Embryonic facial prominence (tissue), 1 donor: ENCODE results near the gene PANK4.

ENCODE experiments used
- DNase-seq: peaks from one replicate; pipeline ENCODE4 v3.0.0-alpha.2; 2016; ENCODE audit errors: extremely low spot score

The PANK4 gene

DNA sequence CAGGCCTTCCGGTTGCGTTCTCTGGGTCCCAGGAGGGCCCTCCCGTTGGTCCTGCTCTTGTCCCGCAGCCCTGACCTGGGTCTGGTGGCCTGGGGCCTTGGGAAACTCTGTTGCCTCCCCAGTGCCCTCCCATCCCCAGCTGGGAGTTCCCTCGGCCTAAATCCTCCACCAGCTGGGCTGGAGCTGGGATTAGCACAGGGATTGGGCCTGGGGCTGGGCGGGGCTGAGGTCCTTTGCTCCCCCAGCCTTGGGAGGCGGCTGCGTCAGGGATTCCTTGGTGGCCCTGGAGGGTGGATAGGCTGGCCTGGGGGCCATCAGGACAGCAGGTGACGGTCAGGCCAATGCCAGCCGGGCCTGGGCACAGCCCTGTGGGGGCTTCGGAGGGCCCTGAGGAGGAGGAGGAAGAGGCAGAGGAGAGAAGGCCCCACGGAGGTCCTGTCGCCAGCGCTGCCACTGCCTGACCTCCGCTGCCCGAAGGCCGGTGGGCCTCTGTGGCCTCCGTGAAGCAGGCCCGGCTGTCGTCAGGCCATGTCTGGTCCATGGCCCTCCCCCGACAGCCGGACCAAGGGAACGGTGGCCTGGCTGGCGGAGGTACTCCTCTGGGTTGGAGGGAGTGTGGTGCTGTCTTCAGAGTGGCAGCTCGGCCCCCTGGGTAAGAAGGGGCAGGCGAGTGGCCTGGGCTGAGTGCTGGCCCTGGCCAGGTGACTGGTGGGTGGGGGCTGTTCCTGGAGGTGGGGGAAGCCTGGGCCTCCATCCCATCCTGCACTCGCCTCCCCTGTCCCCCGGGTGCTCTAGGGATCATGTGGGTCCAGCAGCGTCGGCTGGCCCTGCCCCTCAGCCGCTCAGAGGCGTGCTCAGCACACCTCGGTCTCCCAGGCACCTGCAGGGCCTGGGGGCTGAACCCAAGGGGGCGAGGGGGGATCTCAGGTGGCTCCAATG lies 50.1 kb downstream of the PANK4 start, which contains the start of gene PLCH2:
TSS of gene PLCH2 (plus strand) at position 229 of the 939 bp plus-strand sequence. CDS start at position 529, 300 bp downstream.
- DNase-seq: no peak

GRCh38 chr1:2475571-2475970 lies 50.8 kb downstream of the PANK4 start:
- DNase-seq: no peak

DNA sequence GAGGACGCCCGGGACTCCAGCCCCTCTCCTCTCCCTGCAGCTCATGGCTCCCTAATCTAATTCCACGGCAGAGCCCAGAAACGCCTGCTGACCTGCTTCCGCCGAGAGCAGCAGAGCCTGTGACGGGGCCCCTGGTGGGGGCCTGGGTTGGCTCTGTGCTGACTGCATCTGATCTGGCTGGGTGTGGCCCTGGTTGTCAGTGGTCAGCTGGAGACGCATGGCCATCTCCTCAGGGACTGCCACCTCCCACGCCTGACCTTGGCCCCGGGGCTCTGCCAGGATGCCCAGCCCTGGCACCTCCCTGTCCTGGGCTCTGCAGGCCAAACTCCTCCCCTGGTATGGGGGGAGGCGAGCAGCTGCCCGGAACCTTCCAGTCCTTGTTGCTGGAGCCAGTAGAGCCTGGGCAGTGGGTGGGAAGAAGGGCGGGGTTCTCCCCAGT lies 51.4 kb downstream of the PANK4 start:
- DNase-seq: no peak

DNA sequence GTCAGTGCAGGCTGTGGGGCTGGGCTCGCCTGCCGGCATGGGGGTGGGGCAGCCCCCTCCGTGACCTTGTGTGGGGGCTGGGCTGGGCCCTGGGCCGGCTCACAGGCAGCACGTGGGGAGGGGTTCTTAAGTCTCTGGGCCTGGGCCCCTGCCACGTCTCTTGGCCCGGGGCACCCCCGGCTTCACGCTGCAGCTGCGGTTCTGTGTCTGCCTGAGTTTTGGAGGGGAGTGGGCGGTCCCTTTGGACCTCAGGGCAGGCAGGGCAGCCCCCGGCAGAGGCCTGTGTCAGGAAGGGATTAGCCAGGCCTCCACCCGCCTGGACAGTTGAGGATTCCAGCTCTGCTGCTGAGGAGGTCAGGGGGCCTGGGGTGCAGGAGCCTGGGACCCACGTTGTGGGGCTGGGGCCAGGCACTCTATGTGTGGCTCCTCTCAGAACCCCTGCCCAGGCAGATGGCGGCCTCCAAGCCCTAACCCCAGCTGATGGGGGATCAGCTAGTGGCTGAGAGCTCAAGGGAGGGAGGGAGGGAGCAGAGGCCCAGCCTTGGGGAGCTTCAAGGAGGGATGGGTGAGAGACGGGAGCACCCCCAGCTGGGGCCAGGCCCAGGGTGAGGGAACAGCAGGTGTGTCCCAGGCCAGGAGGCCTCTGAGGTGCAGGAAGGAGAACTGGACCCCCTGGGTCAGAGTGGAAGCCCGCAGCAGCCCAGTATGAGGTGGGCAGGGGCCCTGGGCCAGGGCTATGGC lies 52.1 kb downstream of the PANK4 start:
- DNase-seq: no peak

- no peak for DNase-seq
Observed at GRCh38 chr1:2473198-2473597, 53.2 kb downstream of the PANK4 start.

DNA sequence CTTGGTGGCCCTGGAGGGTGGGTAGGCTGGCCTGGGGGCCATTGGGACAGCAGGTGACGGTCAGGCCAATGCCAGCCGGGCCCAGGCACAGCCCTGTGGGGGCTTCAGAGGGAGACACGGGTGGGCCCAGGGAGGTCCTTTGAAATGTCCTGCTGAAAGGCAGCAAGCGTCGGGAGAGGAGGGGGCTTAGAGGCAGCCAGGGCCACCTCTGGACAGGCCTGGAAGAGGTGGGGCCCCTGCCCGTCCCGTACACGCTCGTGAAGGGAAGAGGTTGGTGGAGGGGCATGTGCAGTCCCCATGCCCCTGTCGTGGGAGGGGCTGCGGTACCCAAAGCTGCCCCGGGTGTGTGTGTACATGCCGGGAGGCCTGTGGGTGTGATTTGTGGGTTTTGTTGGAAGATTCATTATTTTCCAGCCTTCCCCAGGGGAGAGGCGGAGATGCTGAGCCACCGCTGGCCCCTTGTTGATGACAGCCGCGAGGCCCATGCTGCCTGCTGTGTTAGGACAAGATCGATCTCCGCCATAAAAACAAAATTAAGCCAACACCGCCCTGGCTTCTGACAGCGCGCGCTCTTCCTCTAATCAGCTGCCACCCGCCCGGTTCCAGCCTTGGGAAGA lies 53.7 kb downstream of the PANK4 start:
- DNase-seq: no peak

DNA sequence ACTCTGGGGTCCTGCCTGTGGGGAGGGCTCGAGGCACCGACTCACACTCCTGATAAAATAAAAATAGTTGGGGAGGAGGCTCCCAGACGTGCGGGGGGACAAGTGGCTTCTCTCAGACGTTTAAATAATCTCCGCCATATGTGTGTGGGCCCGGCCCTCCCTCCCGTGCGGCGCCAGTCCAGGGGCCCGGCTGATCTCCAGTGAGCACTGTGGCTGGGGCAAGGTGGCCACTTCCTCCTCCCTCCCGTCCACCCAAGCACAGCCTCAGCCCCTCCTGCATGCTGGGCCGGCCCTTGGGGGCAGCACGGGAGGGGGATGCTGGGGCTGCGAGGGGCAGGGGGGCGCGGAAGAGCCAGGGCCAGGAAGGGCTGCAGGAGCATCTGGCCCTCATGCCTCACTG lies 54.3 kb downstream of the PANK4 start:
- DNase-seq: no peak

- no peak for DNase-seq
Observed at GRCh38 chr1:2471587-2472001, 54.8 kb downstream of the PANK4 start.

DNA sequence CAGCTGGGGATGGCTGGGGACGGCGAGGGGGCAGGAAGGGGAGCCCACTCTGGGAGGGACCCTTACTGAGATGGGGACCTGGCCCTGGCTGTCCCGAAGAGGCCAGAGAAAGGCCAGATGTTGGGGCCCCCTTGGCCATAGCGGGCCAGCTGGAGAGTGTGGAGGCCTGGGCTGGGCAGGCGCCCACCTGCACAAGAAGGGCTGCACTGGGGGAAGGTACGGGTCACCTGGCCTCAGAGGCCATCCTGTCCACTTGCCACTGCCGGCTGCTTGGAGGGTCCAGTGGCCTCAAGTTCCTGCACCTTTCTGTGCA lies 55.3 kb downstream of the PANK4 start:
- DNase-seq: no peak

DNA sequence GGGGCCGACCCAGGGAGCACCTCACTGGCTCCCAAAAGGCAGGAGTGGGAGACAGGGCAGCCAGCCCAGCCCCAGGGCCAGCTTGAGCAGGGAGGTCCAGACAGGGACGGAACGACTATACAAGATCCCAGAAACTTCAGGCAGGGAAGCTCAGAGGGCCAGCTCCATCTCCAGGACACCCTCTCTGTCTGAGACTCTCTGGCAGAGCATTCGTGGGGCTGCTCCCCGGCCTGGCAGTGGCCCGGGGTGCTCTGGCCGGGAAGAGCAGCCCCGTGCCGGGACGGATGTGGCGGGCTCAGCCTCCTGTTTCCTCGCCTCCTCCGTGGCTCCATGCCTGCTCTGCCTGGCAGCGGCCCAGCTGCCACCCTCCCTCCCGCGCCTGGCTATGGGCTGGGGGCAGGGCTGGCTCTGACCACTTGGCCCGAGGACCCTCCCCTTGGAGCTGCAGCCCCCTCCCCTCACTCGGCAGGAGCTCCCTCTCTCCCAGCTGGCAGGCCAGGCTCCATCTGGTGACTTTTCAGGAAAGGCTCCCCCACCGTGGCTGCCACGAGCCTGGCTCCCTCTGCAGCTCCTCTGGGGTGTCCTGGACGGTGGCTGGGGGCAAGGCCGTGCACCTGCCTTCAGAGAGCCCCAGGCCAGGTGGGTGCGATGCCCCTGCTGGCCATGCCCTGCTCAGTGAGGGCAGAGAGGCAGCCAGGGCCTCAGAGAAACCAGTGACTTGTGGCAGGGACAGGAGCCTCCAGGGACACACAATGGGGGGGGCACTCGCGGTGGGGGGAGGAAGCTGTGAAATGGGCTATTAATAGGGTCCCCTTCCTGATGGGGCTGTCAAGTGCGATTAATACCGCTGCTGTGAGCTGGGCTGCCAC lies 55.9 kb downstream of the PANK4 start:
- no peak for DNase-seq

- DNase-seq: no peak
Observed at GRCh38 chr1:2469103-2469940, 57.1 kb downstream of the PANK4 start.

DNA sequence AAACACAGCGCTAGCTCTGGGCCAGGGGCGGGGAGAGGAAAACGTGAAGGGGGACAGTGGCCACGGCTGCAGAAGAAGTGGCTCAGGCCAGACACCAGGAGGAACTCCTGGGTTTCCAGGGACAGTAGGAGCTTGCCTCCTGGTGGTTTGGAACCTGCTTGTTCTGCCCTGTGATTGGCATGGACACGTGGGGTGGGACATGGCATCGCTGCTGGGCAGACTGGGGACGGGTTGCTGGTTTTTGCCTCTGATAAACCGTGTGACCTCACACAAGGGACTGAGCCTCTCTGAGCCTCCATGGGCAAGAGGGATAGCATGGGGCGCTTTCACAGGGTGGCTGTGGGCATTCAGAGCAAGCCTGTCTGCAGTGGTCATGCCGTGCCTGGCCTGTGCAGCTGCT lies 57.9 kb downstream of the PANK4 start:
- no peak for DNase-seq

DNA sequence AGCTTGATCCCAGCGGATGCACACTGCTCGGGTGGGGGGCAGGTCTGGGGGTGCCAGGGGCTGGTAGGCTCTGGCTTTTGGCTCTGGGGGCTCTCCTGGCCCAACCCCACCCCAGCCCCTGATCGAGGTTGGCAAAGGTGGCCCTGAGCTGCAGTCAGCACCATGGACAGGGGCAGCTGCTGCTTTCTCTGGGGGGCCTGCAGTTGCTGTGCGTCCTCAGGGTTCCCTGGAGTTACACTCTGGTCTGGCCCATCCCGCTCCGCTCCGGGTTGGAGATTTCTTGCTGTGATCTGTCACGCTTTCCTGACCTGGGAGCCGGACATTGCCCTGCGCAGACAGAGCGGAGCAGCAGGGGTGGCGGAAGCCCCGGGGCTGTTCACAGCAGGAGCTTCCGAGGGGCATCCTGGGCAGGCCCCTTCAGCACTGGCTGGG lies 58.3 kb downstream of the PANK4 start:
- DNase-seq: no peak

DNA sequence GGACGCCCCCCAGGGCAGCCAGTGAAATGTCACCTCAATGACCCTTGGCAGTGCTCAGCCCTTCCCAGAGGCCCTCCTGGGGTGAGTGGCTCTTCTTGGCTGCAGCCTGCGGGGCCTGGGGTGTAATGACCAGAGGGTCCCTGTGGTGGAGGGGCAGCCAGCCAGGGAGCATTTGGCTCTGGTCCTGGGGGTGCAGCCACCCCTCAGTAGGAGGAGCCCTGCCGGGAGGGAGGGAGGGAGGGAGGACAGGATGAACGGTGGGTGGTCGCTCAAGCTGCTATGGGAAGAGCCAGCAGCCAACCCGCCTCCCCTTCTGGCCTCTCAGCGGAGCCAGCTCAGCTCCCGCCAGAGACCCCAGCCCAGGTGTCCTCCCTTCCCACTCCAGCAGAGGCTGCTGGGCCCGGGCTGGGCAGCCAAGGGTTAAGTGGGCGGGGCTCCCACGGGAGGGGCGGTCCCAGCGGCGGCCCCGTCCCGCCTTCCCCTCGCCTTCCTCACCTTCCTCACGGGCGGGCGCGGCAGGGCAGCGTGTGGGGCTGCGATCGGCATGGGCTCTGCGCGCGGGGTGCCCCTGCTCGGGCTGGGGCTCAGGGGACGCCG lies 59.3 kb downstream of the PANK4 start:
- no peak for DNase-seq

- DNase-seq: no peak
Observed at GRCh38 chr1:2466270-2466665, 60.1 kb downstream of the PANK4 start.

GRCh38 chr1:2465371-2466269 lies 60.8 kb downstream of the PANK4 start:
- no peak for DNase-seq

DNA sequence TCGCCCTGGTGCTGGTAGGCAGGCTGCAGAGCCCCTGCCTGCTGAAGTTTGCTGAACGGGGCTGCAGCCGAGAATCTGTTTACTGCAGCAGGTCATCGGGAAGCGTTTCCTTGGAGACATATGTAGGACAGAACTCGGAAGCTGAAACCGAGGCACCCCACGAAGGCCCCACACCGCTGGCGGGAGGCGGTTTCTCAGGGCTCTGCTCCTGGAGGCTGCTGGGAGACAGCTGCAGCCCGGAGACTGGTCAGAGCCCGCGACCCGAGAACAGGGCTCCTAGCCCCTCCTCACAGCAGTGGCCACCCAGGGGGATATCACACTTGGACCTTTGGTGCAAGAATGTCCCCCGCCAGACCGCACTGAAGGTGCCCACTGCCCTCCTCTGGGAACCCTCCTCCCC lies 63.0 kb downstream of the PANK4 start:
- no peak for DNase-seq

GRCh38 chr1:2462819-2463218 lies 63.6 kb downstream of the PANK4 start:
- DNase-seq: no peak
